ENCODE results near the gene TMEM69.
"Not testable (repeated sequence)": the region's sequence is repeated elsewhere in the genome, so short reads cannot be mapped to it uniquely, and the experiment has no call there.

TMEM69 gene

GRCh38 chr1:45676553-45676952 is 11.4 kb upstream of the TMEM69 start:
- DNase-seq (ENCODE audit: insufficient read length, low spot score); FAIRE-seq: not testable (repeated sequence)

- DNase-seq (ENCODE audit: insufficient read length, low spot score) (no peak), FAIRE-seq (peak; percentile 77)
Measured at GRCh38 chr1:45677751-45678245, 10.2 kb upstream of the TMEM69 start.

DNA sequence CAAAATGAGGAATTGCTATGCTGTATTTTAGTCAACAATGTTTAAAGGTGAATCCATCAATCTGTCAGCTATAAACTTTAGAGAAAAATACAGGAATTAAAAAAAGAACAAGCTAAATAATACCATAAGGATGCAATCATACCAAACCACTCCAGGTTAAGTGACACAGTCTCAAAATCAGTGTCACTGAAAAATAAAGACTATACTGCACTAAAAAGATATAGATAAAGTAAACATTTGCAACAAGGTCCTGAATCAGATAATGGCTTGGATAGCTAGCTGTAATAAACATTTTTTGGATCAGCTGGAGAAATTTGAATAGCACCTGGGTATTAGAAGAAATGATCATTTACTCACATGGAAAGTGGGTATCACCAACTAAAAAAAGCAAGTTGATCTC is 9.5 kb upstream of the TMEM69 start:
- FAIRE-seq (no peak), DNase-seq (ENCODE audit: insufficient read length, low spot score) (no peak)

DNA sequence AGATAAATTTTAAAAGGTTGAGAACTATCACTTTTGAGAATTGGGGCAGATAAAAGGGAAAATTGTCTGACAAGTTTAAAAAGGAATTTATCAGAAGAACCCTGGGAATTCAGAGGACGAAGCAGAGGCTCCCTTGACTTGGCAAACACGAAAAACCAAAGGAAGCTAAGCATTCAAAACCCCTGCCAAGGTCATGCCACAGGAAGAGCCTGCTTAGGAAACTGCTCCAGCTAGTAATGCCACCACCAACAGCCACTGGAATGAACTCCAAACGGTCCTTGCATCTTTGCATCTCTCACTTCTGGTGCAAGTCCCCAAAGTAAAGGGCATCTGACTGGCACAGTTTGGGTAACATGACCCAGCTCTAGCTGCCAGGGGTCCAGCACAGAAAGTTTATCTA is 8.9 kb upstream of the TMEM69 start:
- DNase-seq (ENCODE audit: insufficient read length, low spot score) (no peak), FAIRE-seq (no peak)

DNA sequence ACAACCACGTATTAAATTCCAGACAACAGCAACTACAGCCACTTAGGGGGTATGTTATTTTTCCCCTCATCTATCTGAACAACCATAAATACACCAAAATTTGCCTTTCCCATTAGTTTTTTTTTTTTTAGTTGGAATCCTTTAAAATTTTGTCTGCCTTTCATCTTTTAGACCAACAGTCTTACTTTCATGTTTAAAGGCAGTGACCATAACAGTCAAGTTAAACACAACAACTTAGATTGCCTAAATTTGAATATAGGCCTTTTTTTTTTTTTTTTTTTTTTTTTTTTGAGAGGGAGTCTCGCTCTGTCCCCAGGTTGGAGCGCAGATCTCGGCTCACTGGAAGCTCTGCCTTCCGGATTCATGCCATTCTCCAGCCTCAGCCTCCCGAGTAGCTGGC is 5.0 kb upstream of the TMEM69 start:
- FAIRE-seq: no peak

DNA sequence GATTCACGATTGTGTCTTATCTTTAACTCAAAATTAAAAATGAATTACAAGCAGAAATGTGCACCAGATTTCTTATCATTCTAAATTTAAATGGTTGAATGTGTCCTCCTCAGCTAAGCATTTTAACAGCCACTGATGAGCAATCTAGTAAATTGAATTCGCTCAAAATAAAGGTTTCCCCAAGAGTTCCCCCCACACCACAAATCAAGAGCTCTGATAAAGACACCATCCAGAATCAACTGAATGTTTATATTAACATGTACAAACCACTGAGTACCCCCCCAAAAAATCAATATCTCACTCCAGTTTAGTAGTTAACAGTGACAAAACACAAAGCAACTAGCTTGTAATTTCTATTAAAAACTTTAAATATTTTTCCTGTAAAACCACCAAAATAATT is 3.6 kb upstream of the TMEM69 start:
- DNase-seq (ENCODE audit: insufficient read length, low spot score) (no peak), FAIRE-seq (no peak)

More for the DNA sequence above, 5.0 kb upstream of the TMEM69 start:
- no peak for DNase-seq (ENCODE audit: insufficient read length, low spot score)

DNA sequence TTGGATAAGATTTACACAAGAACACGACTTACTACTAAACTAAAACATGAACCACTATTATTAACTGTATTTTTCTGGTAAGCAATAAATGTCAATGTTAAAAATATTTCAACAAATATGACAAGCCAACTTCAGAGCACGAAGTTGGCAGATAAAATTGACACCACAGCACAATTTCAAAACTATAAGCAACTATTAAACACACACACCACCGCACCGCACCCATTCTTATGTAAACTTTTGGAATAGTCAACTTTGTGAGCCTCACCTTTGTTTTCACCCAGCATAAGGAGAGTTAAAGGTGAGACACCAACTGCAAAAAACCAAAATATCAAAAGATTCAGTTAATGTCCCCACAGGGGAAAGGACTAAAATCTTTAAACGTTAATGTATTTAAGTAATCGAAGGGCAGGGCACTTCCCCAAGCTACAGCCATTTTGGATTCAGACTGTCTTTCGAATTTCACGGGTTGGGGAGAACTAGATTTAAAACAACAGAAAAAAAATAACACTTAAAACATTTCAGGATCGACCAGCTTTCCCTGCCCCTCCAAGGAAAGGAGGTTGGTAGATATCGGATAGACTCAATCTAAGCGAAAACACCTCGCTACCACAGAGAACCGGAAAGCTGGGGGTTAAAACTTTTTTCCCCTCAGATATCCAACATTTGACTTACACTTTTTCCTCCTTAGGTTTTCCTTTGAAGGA is 2.5 kb upstream of the TMEM69 start:
- FAIRE-seq: peak; percentile 14
- no peak for DNase-seq (ENCODE audit: insufficient read length, low spot score)

DNA sequence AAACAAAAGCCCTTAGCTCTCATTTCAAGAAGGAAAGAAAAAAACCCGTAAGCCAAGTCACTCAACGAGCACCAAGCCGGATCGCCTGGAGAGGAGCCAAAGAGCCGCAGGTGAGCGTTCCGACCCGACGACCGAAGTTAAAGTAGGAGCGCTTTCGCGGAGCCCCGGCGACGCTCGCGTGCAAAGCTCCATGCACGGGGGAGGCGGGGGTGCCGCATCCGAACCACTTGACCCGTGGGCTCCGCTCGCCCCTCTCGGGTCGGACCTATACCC is 2.0 kb upstream of the TMEM69 start:
- no peak for DNase-seq (ENCODE audit: insufficient read length, low spot score)
- FAIRE-seq: no peak

- FAIRE-seq: peak; percentile 96
- DNase-seq (ENCODE audit: insufficient read length, low spot score): peak; percentile 79
Measured at GRCh38 chr1:45686288-45687013, 1.5 kb upstream of the TMEM69 start, which contains the start of gene GPBP1L1. Gene GPBP1L1 (minus strand): TSS chr1:45686533. CDS start chr1:45659087, 27,446 bp downstream.

DNA sequence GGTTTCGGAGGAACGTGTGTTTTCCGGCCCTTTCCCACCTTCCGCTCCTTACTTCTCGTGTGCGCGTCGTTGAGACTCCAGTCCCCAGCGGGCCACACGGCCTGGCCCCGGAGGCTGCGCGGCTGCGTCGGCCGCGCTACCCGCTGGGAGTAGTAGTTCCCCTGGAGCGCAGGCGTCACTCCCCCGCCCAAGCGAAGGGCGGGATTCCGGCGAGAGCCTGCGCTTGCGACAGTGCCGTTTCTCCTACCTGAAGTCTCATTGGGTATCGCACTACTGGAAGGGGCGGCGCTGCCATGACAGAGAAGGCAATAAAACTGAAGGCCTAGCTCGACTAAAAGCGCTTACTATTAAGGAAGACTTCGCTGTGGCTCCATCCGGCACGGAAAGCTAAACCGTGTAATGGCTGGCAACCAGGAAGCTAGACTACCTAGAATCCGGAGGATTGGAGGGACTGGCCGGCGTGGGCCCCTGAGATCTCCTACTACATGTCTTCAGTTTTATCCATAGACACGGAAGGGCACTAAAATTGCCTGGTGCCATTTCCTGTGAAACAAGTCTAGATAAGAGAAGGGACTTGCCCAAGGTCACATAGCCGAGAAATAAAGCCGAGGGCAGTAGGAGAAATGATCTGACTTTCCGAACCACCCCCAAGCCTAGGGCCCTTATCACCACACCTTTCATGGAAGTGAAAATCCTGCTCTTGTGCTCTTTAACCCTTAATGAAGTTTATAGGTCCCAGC is 797 bp upstream of the TMEM69 start:
- FAIRE-seq: peak; percentile 98
- DNase-seq (ENCODE audit: insufficient read length, low spot score): peak; percentile 60

DNA sequence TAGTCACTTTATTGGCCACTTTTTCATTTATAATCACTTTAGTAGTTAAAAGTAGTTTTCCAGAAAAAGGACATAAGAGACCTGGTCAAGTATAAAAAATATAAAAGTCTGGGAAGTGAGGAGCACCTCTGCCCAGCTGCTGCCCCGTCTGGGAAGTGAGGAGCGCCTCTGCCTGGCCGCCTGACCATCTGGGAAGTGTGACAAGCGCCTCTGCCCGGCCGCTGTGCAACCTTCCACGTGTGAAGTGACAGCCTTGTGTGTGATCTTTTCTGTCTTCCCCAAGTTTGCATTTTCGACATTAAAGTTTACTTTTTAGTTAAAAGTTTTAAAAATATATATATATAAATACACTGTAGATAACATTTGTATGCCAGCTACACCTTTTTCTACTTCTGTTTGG is 5.8 kb downstream of the TMEM69 start:
- DNase-seq (ENCODE audit: insufficient read length, low spot score); FAIRE-seq: not testable (repeated sequence)

DNA sequence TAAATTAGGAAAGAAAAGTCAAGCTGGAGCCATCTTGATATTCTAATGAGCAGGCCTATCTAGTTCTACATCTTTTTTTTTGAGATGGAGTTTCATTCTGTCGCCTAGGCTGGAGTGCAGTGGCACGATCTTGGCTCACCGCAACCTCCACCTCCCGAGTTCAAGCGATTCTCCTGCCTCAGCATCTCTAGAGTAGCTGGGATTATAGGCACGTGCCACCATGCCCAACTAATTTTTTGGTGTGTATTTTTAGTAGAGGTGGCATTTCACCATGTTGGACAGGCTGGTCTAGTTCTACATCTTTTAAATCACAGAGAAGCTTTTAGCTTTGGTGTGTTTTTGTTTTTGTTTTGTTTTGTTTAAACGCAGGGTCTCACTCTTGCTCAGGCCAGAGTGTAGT is 6.8 kb downstream of the TMEM69 start:
- DNase-seq (ENCODE audit: insufficient read length, low spot score) (no peak), FAIRE-seq (no peak)

DNA sequence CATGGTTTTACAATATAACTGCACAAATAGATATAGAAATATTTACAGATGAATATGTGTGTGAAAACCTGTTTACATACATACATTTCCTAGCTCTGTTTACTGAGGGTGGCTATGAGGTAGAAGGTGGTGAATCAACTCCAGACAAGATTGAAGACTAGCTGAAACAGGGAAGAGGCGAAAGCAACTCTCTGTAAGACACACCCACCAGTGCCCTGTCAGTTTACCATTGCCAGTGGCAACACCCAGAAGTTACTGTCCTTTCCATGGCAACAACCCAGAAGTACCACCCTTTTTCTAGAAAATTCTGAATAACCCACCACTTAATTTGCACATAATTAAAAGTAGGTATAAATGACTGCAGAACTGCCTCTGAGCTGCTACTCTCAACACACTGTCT is 16.7 kb downstream of the TMEM69 start:
- DNase-seq (ENCODE audit: insufficient read length, low spot score) (no peak), FAIRE-seq (no peak)

- no peak for DNase-seq (ENCODE audit: insufficient read length, low spot score)
- FAIRE-seq: no peak
Measured at GRCh38 chr1:45713711-45714110, 25.7 kb downstream of the TMEM69 start.

DNA sequence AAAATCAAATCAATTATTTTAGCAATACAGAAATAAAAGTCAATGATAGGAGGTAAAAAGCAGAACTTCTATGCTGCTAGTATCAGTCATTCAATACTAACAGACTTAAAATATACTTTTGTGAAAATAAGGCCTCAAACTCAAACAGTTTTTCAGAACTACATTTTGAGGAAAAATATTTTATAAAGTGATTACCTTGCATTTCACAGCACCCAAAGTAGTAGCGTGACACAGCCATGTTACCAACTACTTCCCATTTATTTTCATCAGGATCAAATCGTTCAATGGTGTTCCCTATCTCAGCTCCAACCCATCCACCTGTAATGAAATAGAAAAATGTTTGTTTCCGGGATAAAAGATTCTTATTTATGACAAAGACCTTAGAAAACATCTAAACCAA is 28.7 kb downstream of the TMEM69 start:
- DNase-seq (ENCODE audit: insufficient read length, low spot score): no peak
- no peak for FAIRE-seq

DNA sequence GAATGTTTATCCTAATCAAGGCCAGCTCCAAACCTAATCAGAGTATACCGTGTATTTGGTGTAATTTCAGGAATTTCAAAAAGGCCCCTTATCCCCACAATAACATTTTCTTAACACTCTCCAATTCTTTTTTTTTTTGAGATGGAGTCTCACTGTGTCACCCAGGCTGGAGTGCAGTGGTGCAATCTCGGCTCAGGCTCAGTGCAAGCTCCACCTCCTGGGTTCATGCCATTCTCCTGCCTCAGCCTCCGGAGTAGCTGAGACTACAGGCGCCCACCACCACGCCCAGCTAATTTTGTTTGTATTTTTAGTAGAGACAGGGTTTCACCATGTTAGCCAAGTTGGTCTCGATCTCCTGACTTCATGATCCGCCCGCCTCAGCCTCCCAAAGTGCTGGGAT is 29.4 kb downstream of the TMEM69 start:
- DNase-seq (ENCODE audit: insufficient read length, low spot score); FAIRE-seq: not testable (repeated sequence)

DNA sequence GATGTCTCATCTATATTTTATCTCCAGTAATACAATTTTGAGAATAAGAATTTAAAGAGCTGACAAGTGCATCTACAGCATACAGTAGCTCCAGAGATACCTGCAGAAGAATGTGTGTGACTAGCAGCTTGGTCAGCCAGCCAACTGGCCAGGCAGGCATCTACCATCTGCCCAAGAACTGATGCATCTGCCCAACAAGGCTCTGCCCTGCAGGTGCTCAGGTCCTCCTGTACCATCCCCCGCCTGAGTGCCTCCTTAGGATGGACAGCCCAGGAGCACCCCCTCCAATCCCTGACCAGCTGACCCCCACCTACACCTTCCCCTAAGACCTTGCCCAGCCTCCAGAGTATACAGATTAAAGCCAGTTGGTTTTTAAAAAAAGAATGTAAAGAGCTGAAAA is 30.3 kb downstream of the TMEM69 start:
- DNase-seq (ENCODE audit: insufficient read length, low spot score): no peak

GRCh38 chr1:45721207-45721606 is 33.2 kb downstream of the TMEM69 start:
- DNase-seq (ENCODE audit: insufficient read length, low spot score) (no peak), FAIRE-seq (no peak)

More for the DNA sequence above, 30.3 kb downstream of the TMEM69 start:
- FAIRE-seq: no peak

DNA sequence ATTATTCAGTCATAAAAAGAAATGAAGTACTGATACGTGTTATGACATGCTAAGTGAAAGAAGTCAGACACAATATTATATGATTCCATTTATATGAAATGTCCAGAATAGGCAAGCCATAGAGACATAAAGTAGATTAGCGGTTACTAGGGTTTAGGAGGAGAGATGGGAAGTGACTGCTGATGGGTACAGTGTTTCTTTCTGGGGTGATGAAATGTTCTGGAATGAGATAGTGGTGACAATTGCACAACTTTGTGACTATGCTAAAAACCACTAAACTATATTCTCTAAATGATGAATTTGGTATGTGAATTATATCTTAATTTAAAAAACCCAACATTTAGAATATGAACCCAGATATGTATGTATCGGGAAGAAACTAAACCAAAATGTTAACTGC is 34.8 kb downstream of the TMEM69 start:
- DNase-seq (ENCODE audit: insufficient read length, low spot score): no peak
- FAIRE-seq: no peak

- DNase-seq (ENCODE audit: insufficient read length, low spot score) (no peak), FAIRE-seq (no peak)
Measured at GRCh38 chr1:45723248-45723930, 35.4 kb downstream of the TMEM69 start.

GRCh38 chr1:45726007-45726406 is 38.0 kb downstream of the TMEM69 start:
- not testable (repeated sequence) for DNase-seq (ENCODE audit: insufficient read length, low spot score); FAIRE-seq
